Smooth muscle cell (in vitro differentiated cells): ENCODE measurements around the gene FURIN. TPM values are rescaled to one million over a fixed set of nuclear protein-coding genes. Genes with fewer than 3 reads are reported as not detected.

Source experiments
- DNase-seq: peaks from one replicate; lab custom pipeline; 2025; ENCODE audit not compliant: unreplicated experiment; lab: John Stamatoyannopoulos, UW
- H2AFZ ChIP-seq: fragments of 200-600 bp; sonication (generic); 2 replicates; pipeline ENCODE4 v1.6.0; 2016; ENCODE audit warnings: antibody characterized with exemption, low read depth, mild to moderate bottlenecking
- H3F3A ChIP-seq: fragments of 200-600 bp; sonication (generic); 2 replicates; pipeline ENCODE4 v1.6.0; 2017; ENCODE audit warnings: antibody characterized with exemption, low read depth
- H3K27ac ChIP-seq: fragments of 200-600 bp; sonication (generic); 2 replicates; pipeline ENCODE4 v1.5.1; 2016; ENCODE audit warnings: low read depth, mild to moderate bottlenecking
- H3K27me3 ChIP-seq: fragments of 200-600 bp; sonication (generic); 2 replicates; pipeline ENCODE4 v1.6.1; 2016; ENCODE audit warnings: low read depth, mild to moderate bottlenecking
- H3K36me3 ChIP-seq: fragments of 200-600 bp; sonication (generic); 2 replicates; pipeline ENCODE4 v1.5.1; 2016; ENCODE audit warnings: low read depth
- H3K4me1 ChIP-seq: fragments of 200-600 bp; sonication (generic); 2 replicates; pipeline ENCODE4 v1.5.1; 2016; ENCODE audit warnings: low read depth
- H3K4me2 ChIP-seq: fragments of 200-600 bp; sonication (generic); 2 replicates; pipeline ENCODE4 v1.6.0; 2016; ENCODE audit warnings: mild to moderate bottlenecking
- H3K4me3 ChIP-seq: fragments of 200-600 bp; sonication (generic); 2 replicates; pipeline ENCODE4 v1.5.1; 2016; ENCODE audit warnings: mild to moderate bottlenecking
- H3K79me2 ChIP-seq: fragments of 200-600 bp; sonication (generic); 2 replicates; pipeline ENCODE4 v1.6.0; 2016; ENCODE audit warnings: low read depth, mild to moderate bottlenecking
- H3K9ac ChIP-seq: fragments of 200-600 bp; sonication (generic); 2 replicates; pipeline ENCODE4 v1.6.0; 2016; ENCODE audit warnings: low read depth
- H3K9me3 ChIP-seq: fragments of 200-600 bp; sonication (generic); replicated peaks from 2 replicates; pipeline ENCODE4 v1.5.1; 2016; ENCODE audit warnings: low read depth
- H4K20me1 ChIP-seq: fragments of 200-600 bp; sonication (generic); 2 replicates; pipeline ENCODE4 v1.6.0; 2016; ENCODE audit warnings: low read depth
- CTCF ChIP-seq: fragments of 200-600 bp; sonication (generic); IDR thresholded peaks from 2 replicates; pipeline ENCODE4 v1.5.1; 2017; ENCODE audit warnings: borderline replicate concordance, mild to moderate bottlenecking, antibody characterized with exemption; ENCODE audit not compliant: insufficient read depth, poor library complexity, severe bottlenecking
- WGBS: methylation state at CpG from one replicate; pipeline ENCODE4 v1.1.7; 2016; ENCODE audit warnings: low lambda C conversion rate; 5-methylcytosine and 5-hydroxymethylcytosine counted together
- polyA plus RNA-seq: library from polyadenylated mRNA; unstranded; fragments of >200 nt; fragmentation: Nextera tagmentation; extraction: Ambion mirVana; gene quantifications from 2 replicates; pipeline ENCODE4 v1.2.1, GENCODE V29; 2016
- total RNA-seq: library from RNA; depleted of rRNA; stranded (reverse); fragments of >200 nt; gene quantifications from 2 replicates; pipeline ENCODE4 v1.2.3, GENCODE V29; 2014

Gene FURIN
- total and polyA plus RNA-seq, 2 experiments from 2014 or later: 66.0 to 113 TPM

- no peaks in the 10 kb centered on the region for H3K9me3 ChIP-seq
- 96% methylated on average over 7 of the region's 7 CpGs for WGBS
- no peaks in the 10 kb centered on the region for H3K79me2 ChIP-seq
- no peak overlapping the region for H3K4me2 ChIP-seq
- H3K9ac ChIP-seq: no peak overlapping the region
- H3K27ac ChIP-seq: no peak overlapping the region
- H3K4me3 ChIP-seq: no peak overlapping the region
- H4K20me1 ChIP-seq: no peaks in the 10 kb centered on the region
- no peak for DNase-seq
- H3K27me3 ChIP-seq: no peaks in the 10 kb centered on the region
- no peak overlapping the region for H2AFZ ChIP-seq
- TF ChIP-seq CTCF: no peak
- no peaks in the 10 kb centered on the region for H3F3A ChIP-seq
- no peaks in the 10 kb centered on the region for H3K4me1 ChIP-seq
- no peaks in the 10 kb centered on the region for H3K36me3 ChIP-seq
Observed at GRCh38 chr15:90912770-90913075, 44.3 kb downstream of the FURIN start.

GRCh38 chr15:90913398-90913944, 45.1 kb downstream of the FURIN start:
- Histone ChIP-seq H3K36me3 (no peaks in the 10 kb centered on the region), H3K9ac (no peak overlapping the region), H3K27me3 (no peaks in the 10 kb centered on the region), H3K4me1 (no peaks in the 10 kb centered on the region), H4K20me1 (no peaks in the 10 kb centered on the region), H3K9me3 (no peaks in the 10 kb centered on the region), H3K27ac (no peak overlapping the region), H2AFZ (no peak overlapping the region), H3K79me2 (no peaks in the 10 kb centered on the region), H3K4me2 (no peak overlapping the region), H3F3A (no peaks in the 10 kb centered on the region), H3K4me3 (no peak overlapping the region)
- no peak for TF ChIP-seq CTCF
- 89% methylated on average over 8 of the region's 12 CpGs for WGBS
- no peak for DNase-seq

GRCh38 chr15:90914305-90915080, 46.1 kb downstream of the FURIN start:
- Histone ChIP-seq H4K20me1 (no peaks in the 10 kb centered on the region), H3K36me3 (no peaks in the 10 kb centered on the region), H3K9me3 (no peaks in the 10 kb centered on the region), H2AFZ (no peak overlapping the region), H3K27me3 (no peaks in the 10 kb centered on the region), H3K4me1 (no peaks in the 10 kb centered on the region), H3K4me3 (no peak overlapping the region), H3K4me2 (no peak overlapping the region), H3K27ac (no peak overlapping the region), H3F3A (no peaks in the 10 kb centered on the region), H3K79me2 (no peaks in the 10 kb centered on the region), H3K9ac (no peak overlapping the region)
- WGBS: 97% methylated on average over 22 of the region's 22 CpGs
- TF ChIP-seq CTCF: no peak
- no peak for DNase-seq
